Measurements from ENCODE around the gene MAP3K10. TPM values are rescaled to one million over a fixed set of nuclear protein-coding genes. Genes with fewer than 3 reads are reported as not detected.

Gene MAP3K10
- total and polyA plus RNA-seq, 2 of the 13 experiments (the other 11 are each of a cell fraction or from before 2014, with no cell fraction given): 3.4 to 5.0 TPM

GRCh38 chr19:40213882-40214570, 22.8 kb downstream of the MAP3K10 start:
- ChIA-PET CTCF (ENCODE audit: low intra/inter-chr PET ratio, low total read pairs) (no interaction called here), POLR2A (interaction anchor here (0.6 kb wide), 1 partner anchor 12 kb away, joined by 3 read pairs; no protein-coding TSS in a partner anchor)
- no peak overlapping the region for H2AFZ ChIP-seq (ENCODE audit: low read length)
- 97% methylated on average over 27 of the region's 50 CpGs for WGBS (ENCODE audit: low lambda C conversion rate)
- peaks cover 7% of the 10 kb centered on the region for H3K4me1 ChIP-seq (ENCODE audit: insufficient read depth, low read length)
- no peak overlapping the region for H3K9ac ChIP-seq (ENCODE audit: insufficient read depth, low read depth, low read length)
- H3K79me2 ChIP-seq (ENCODE audit: insufficient read depth, low read length): no peaks in the 10 kb centered on the region
- H3K36me3 ChIP-seq (replicated peaks in 1 of 2; ENCODE audit: control insufficient read depth in 1 of 2, insufficient read depth in 2 of 2, low read length in 2 of 2): peaks cover 0 to 2% of the 10 kb centered on the region in 2 experiments; a peak in 1 of 5 replicates
- FAIRE-seq (no peak), ATAC-seq (no peak), DNase-seq (ENCODE audit: low spot score) (no peak)
- intact Hi-C loops (cut with micrococcal nuclease; ENCODE audit: unreplicated experiment): no loop called here
- no peak for TF ChIP-seq ATF6 (CRISPR knock-in tag; conservative IDR thresholded peaks at IDR 0.05)
- no peak for TF ChIP-seq ZFAT (CRISPR knock-in tag; conservative IDR thresholded peaks at IDR 0.05)
- no peak for TF ChIP-seq ZNF431 (CRISPR knock-in tag; IDR thresholded peaks at IDR 0.05; ENCODE audit: borderline replicate concordance, low read depth)
- no peak for TF ChIP-seq ESRRA (CRISPR knock-in tag; IDR thresholded peaks at IDR 0.05; ENCODE audit: low read depth)
- TF ChIP-seq JUNB (CRISPR knock-in tag; IDR thresholded peaks at IDR 0.05; ENCODE audit: borderline replicate concordance): no peak
- TF ChIP-seq BCL6 (CRISPR knock-in tag; IDR thresholded peaks at IDR 0.05): no peak
- no peak for TF ChIP-seq ZNF263 (CRISPR knock-in tag; IDR thresholded peaks at IDR 0.05)
- TF ChIP-seq SMYD3 (CRISPR knock-in tag; IDR thresholded peaks at IDR 0.05): no peak
- no peak for TF ChIP-seq PAF1 (CRISPR knock-in tag; IDR thresholded peaks at IDR 0.05)
- TF ChIP-seq NFE2 (CRISPR knock-in tag; IDR thresholded peaks at IDR 0.05): no peak
- TF ChIP-seq CREBL2 (CRISPR knock-in tag; IDR thresholded peaks at IDR 0.05; ENCODE audit: borderline replicate concordance): no peak
- TF ChIP-seq CREB3 (CRISPR knock-in tag; IDR thresholded peaks at IDR 0.05): no peak
- TF ChIP-seq ZNF562 (CRISPR knock-in tag; IDR thresholded peaks at IDR 0.05; ENCODE audit: borderline replicate concordance): no peak
- no peak for TF ChIP-seq E2F2 (CRISPR knock-in tag; IDR thresholded peaks at IDR 0.05; ENCODE audit: borderline replicate concordance)
- no peak for TF ChIP-seq ZFP90 (CRISPR knock-in tag; IDR thresholded peaks at IDR 0.05; ENCODE audit: borderline replicate concordance)
- no peak for TF ChIP-seq MEIS1 (CRISPR knock-in tag; IDR thresholded peaks at IDR 0.05; ENCODE audit: borderline replicate concordance)
- H3K4me2 ChIP-seq (ENCODE audit: low read depth, low read length): no peak overlapping the region
- no peak overlapping the region for H3K27ac ChIP-seq (ENCODE audit: extremely low read length, insufficient read depth, low read length)
- H3K4me3 ChIP-seq (replicated peaks in 1 of 3; ENCODE audit: insufficient read depth in 1 of 3, low read depth in 2 of 3, low read length in 3 of 3): no peak overlapping the region
- BruUV-seq (replicated peaks): no TSS peak
- H3K9me3 ChIP-seq (ENCODE audit: low read length): no peaks in the 10 kb centered on the region
- H3K27me3 ChIP-seq (ENCODE audit: control insufficient read depth in 1 of 2, insufficient read depth in 2 of 2, low read length in 2 of 2): peaks cover 0 to 3% of the 10 kb centered on the region in 2 experiments; a peak in 1 of 5 replicates
- no peaks in the 10 kb centered on the region for H4K20me1 ChIP-seq (ENCODE audit: insufficient read depth, low read length)
- in situ Hi-C loops (cut with HindIII; ENCODE audit: extremely low pct_ligation_motif_present, low pct_unique_long_range_greater_than_20kb): no loop called here

All from HepG2 (cell line).